ENCODE results near the gene GOLGA6B. TPM values are rescaled to one million over a fixed set of nuclear protein-coding genes. Genes with fewer than 3 reads are reported as not detected.

The GOLGA6B gene
- not detected in 2 replicates for total RNA-seq

GRCh38 chr15:72654397-72654796, at the start of gene GOLGA6B:
GOLGA6B (plus strand) TSS chr15:72654697; CDS start chr15:72654738, 41 bp downstream.

DNA sequence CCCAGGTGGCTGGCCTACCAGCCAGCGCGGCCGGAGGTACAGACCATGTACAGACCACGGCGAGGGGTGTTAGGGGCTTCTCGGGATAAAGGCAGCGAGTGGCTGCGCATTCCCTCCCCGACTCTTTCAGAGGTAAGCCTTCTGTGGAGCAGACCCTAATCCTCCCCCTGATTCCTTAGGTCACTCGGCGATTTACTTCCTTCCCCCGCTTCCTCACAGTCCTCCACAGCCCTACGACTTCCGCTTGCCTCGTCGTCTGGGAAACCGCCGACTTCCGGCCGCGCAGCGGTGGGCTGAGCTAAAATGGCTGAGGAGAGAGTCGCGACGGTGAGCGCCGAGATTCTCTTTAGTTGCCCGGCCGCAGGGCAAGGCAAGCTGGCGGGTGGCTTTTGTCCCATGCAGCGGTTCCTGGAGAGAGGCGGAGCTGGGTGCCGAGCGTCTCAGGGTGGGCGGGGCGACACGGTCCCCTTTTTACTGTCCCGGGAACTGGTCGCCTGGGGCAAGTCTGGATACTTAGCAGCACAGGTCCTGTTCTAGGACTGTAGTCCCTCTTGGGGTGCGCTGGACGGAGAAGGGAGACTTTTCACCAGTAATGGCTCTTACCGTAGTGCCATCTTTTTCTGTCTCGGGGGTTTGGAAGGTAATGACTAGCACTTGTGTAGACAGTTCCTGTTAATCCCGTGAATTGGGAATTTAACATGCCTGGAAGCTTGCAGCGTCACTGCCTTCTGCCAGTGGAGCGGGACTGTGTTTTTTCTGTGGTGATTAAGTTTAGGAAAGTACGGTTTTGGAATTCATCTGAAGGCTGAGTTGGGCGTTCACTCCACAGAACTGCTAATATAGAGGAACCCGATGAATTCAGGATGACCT, 31.7 kb downstream of the GOLGA6B start, which contains the start of the genes BBS4 and HIGD2B:
Gene BBS4 (plus strand): TSS at position 283 of the 870 bp plus-strand sequence. CDS start 21 bp downstream, at position 304.
Gene HIGD2B (minus strand): TSS at position 258 of the 870 bp plus-strand sequence. CDS start 9,808 bp downstream, outside the sequence.

Small RNA genes within 50 kb of the gene (small RNA-seq; reads per million reads assigned to genes)
- not detected for gene RN7SL853P

Other genes with a start within 250 kb of the GOLGA6B start
- gene ARIH1, start 180.4 kb upstream of the GOLGA6B start, total RNA-seq = 28.0 and 38.9 TPM in 2 replicates
- gene HIGD2B, start 31.5 kb downstream of the GOLGA6B start, total RNA-seq = 0.39 TPM in 1 of 2 replicates, not detected in the other
- gene BBS4, start 31.5 kb downstream of the GOLGA6B start, total RNA-seq = 18.8 and 27.9 TPM in 2 replicates
- gene ADPGK, start 129.1 kb downstream of the GOLGA6B start, total RNA-seq = 39.0 and 48.3 TPM in 2 replicates